WTC11 (cell line): Measurements from ENCODE around the gene SLC8B1. TPM values are rescaled to one million over a fixed set of nuclear protein-coding genes. Genes with fewer than 3 reads are reported as not detected.
A peak's percentile ranks its signal among the peaks of the same experiment; 100 is the strongest.

Experiments used
- ATAC-seq: fragments of 200-7000 bp; cut with Tn5 transposase; 2 replicates; pipeline ENCODE4 v1.10.0; 2021; ENCODE audit warnings: mild to moderate bottlenecking, moderate library complexity
- CTCF ChIA-PET: fragments of 300-600 bp; sonication (Branson Sonifier 250); formaldehyde crosslinking; loops from one replicate; lab custom pipeline; 2021; ENCODE audit warnings: antibody characterized with exemption; lab: Charles Lee
- POLR2A ChIA-PET: fragments of 350-600 bp; sonication (Branson Sonifier 250); formaldehyde crosslinking; loops from one replicate; lab custom pipeline; 2021; ENCODE audit warnings: antibody characterized with exemption; lab: Charles Lee
- DNase-seq: peaks from one replicate; pipeline ENCODE4 v3.0.0; 2021; ENCODE audit warnings: low spot score
- H3K27ac Mint-ChIP-seq: 2 replicates; pipeline ENCODE4 v1.8.0; 2021; ENCODE audit warnings: mixed read lengths
- H3K27me3 Mint-ChIP-seq: 2 replicates; pipeline ENCODE4 v1.8.0; 2021; ENCODE audit warnings: low read depth, mild to moderate bottlenecking, moderate library complexity, mixed read lengths
- H3K36me3 Mint-ChIP-seq: 2 replicates; pipeline ENCODE4 v1.8.0; 2021; ENCODE audit warnings: mixed read lengths
- H3K4me1 Mint-ChIP-seq: 2 replicates; pipeline ENCODE4 v1.8.0; 2022; ENCODE audit warnings: mixed read lengths
- H3K4me3 Mint-ChIP-seq: 2 replicates; pipeline ENCODE4 v1.8.0; 2021; ENCODE audit warnings: mild to moderate bottlenecking, moderate library complexity, mixed read lengths
- H3K9me3 Mint-ChIP-seq: 2 replicates; pipeline ENCODE4 v1.8.0; 2021; ENCODE audit warnings: mixed read lengths
- AR ChIP-seq: fragments of 250-450 bp; sonication (Bioruptor Pico); IDR thresholded peaks from 2 replicates; pipeline ENCODE4 v1.9.0; 2021; ENCODE audit warnings: mild to moderate bottlenecking
- CBFB ChIP-seq: sonication (generic); formaldehyde crosslinking; IDR thresholded peaks from 2 replicates; pipeline ENCODE4 v1.8.1; 2022; ENCODE audit warnings: mild to moderate bottlenecking, low read depth, missing genetic modification reagents
- EMX1 ChIP-seq: fragments of 250-450 bp; sonication (Bioruptor Pico); IDR thresholded peaks from 2 replicates; pipeline ENCODE4 v1.8.0; 2021; ENCODE audit warnings: mild to moderate bottlenecking
- GRHL2 ChIP-seq: fragments of 250-450 bp; sonication (Bioruptor Pico); IDR thresholded peaks from 2 replicates; pipeline ENCODE4 v1.8.0; 2022; ENCODE audit warnings: mild to moderate bottlenecking, moderate library complexity; ENCODE audit not compliant: insufficient replicate concordance, severe bottlenecking
- GTF2I ChIP-seq: fragments of 250-450 bp; sonication (Bioruptor Pico); conservative IDR thresholded peaks from 2 replicates; pipeline ENCODE4 v1.4.0; 2021; ENCODE audit warnings: mild to moderate bottlenecking
- NFE2L1 ChIP-seq: sonication (generic); formaldehyde crosslinking; IDR thresholded peaks from 2 replicates; pipeline ENCODE4 v1.8.1; 2023; ENCODE audit warnings: missing genetic modification reagents
- NFYB ChIP-seq: sonication (generic); formaldehyde crosslinking; conservative IDR thresholded peaks from 2 replicates; pipeline ENCODE4 v1.8.0; 2022; ENCODE audit warnings: low read depth, missing genetic modification reagents
- NR1H2 ChIP-seq: sonication (generic); formaldehyde crosslinking; IDR thresholded peaks from 2 replicates; pipeline ENCODE4 v1.9.0; 2021; ENCODE audit warnings: mild to moderate bottlenecking, moderate library complexity, missing genetic modification reagents
- OVOL2 ChIP-seq: fragments of 250-450 bp; sonication (Bioruptor Pico); IDR thresholded peaks from 2 replicates; pipeline ENCODE4 v1.9.0; 2021; ENCODE audit warnings: mild to moderate bottlenecking, borderline replicate concordance
- RELA ChIP-seq: sonication (generic); formaldehyde crosslinking; IDR thresholded peaks from 2 replicates; pipeline ENCODE4 v1.8.1; 2022; ENCODE audit warnings: missing genetic modification reagents, mild to moderate bottlenecking, borderline replicate concordance
- TCF7 ChIP-seq: sonication (generic); formaldehyde crosslinking; IDR thresholded peaks from 2 replicates; pipeline ENCODE4 v1.8.0; 2022; ENCODE audit warnings: mild to moderate bottlenecking, low read depth, missing genetic modification reagents, moderate library complexity
- USF2 ChIP-seq: sonication (generic); formaldehyde crosslinking; IDR thresholded peaks from 2 replicates; pipeline ENCODE4 v1.8.1; 2023; ENCODE audit warnings: mild to moderate bottlenecking, missing genetic modification reagents, moderate library complexity
- ZNF138 ChIP-seq: sonication (generic); formaldehyde crosslinking; conservative IDR thresholded peaks from 2 replicates; pipeline ENCODE4 v1.8.1; 2022; ENCODE audit warnings: mild to moderate bottlenecking, moderate library complexity, missing genetic modification reagents
- ZNF263 ChIP-seq: sonication (generic); formaldehyde crosslinking; IDR thresholded peaks from 2 replicates; pipeline ENCODE4 v1.8.1; 2022; ENCODE audit warnings: low read depth, mild to moderate bottlenecking, moderate library complexity, missing genetic modification reagents
- ZNF281 ChIP-seq: sonication (generic); formaldehyde crosslinking; IDR thresholded peaks from 2 replicates; pipeline ENCODE4 v1.8.0; 2023; ENCODE audit warnings: mild to moderate bottlenecking, missing genetic modification reagents
- ZNF317 ChIP-seq: sonication (generic); formaldehyde crosslinking; IDR thresholded peaks from 2 replicates; pipeline ENCODE4 v1.8.1; 2023; ENCODE audit warnings: low read depth, mild to moderate bottlenecking, moderate library complexity, missing genetic modification reagents, borderline replicate concordance
- ZNF671 ChIP-seq: fragments of 250-450 bp; sonication (Bioruptor Pico); IDR thresholded peaks from 2 replicates; pipeline ENCODE4 v1.8.0; 2021; ENCODE audit warnings: mild to moderate bottlenecking
- total RNA-seq: library from RNA; stranded (reverse); gene quantifications from 3 replicates; pipeline ENCODE4 v1.2.3, GENCODE V29; 2021
- TF ChIP-seq, protein P1 (sequence below): sonication (generic); formaldehyde crosslinking; IDR thresholded peaks from 2 replicates; pipeline ENCODE4 v1.8.1; 2022; ENCODE audit warnings: mild to moderate bottlenecking, missing genetic modification reagents, moderate library complexity, borderline replicate concordance
- TF ChIP-seq, protein P2 (sequence below): sonication (generic); formaldehyde crosslinking; IDR thresholded peaks from 2 replicates; pipeline ENCODE4 v1.8.1; 2022; ENCODE audit warnings: mild to moderate bottlenecking, moderate library complexity, missing genetic modification reagents
- TF ChIP-seq, protein P3 (sequence below): fragments of 250-450 bp; sonication (Bioruptor Pico); IDR thresholded peaks from 2 replicates; pipeline ENCODE4 v1.9.0; 2021; ENCODE audit warnings: moderate library complexity, mild to moderate bottlenecking, inconsistent platforms, borderline replicate concordance
- TF ChIP-seq, protein P4 (sequence below): sonication (generic); formaldehyde crosslinking; IDR thresholded peaks from 2 replicates; pipeline ENCODE4 v1.8.1; 2023; ENCODE audit warnings: mild to moderate bottlenecking, missing genetic modification reagents, moderate library complexity
- TF ChIP-seq, protein P5 (sequence below): sonication (generic); formaldehyde crosslinking; IDR thresholded peaks from 2 replicates; pipeline ENCODE4 v1.8.1; 2022; ENCODE audit warnings: low read depth, missing genetic modification reagents, borderline replicate concordance

SLC8B1 gene
- total RNA-seq, 1 experiment from 2014 or later: 13.8 TPM

- Mint-ChIP-seq H3K36me3 (peaks cover 23% of the 10 kb centered on the region), H3K4me1 (no peaks in the 10 kb centered on the region; the same call in 1 of the 2 replicates), H3K4me3 (no peak overlapping the region), H3K27ac (peak overlapping the region; percentile 53; the same call in 1 of the 2 replicates), H3K9me3 (no peaks in the 10 kb centered on the region), H3K27me3 (no peaks in the 10 kb centered on the region)
- DNase-seq: no peak
- ChIA-PET CTCF (no interaction called here), POLR2A (no interaction called here)
- no peak for TF ChIP-seq ZNF138 (CRISPR knock-in tag)
- TF ChIP-seq, protein P1, sequence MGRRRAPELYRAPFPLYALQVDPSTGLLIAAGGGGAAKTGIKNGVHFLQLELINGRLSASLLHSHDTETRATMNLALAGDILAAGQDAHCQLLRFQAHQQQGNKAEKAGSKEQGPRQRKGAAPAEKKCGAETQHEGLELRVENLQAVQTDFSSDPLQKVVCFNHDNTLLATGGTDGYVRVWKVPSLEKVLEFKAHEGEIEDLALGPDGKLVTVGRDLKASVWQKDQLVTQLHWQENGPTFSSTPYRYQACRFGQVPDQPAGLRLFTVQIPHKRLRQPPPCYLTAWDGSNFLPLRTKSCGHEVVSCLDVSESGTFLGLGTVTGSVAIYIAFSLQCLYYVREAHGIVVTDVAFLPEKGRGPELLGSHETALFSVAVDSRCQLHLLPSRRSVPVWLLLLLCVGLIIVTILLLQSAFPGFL: no peak
- TF ChIP-seq ZNF281 (CRISPR knock-in tag): no peak
- TF ChIP-seq ZNF671: no peak
- no peak for TF ChIP-seq ZNF263
- no peak for TF ChIP-seq USF2 (CRISPR knock-in tag)
- no peak for TF ChIP-seq CBFB (CRISPR knock-in tag)
- TF ChIP-seq ZNF317 (CRISPR knock-in tag): no peak
- TF ChIP-seq, protein P2, sequence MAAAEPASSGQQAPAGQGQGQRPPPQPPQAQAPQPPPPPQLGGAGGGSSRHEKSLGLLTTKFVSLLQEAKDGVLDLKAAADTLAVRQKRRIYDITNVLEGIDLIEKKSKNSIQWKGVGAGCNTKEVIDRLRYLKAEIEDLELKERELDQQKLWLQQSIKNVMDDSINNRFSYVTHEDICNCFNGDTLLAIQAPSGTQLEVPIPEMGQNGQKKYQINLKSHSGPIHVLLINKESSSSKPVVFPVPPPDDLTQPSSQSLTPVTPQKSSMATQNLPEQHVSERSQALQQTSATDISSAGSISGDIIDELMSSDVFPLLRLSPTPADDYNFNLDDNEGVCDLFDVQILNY (CRISPR knock-in tag): no peak
- no peak for TF ChIP-seq EMX1 (CRISPR knock-in tag)
- TF ChIP-seq NFE2L1 (CRISPR knock-in tag): no peak
- no peak for TF ChIP-seq RELA
- TF ChIP-seq, protein P3, sequence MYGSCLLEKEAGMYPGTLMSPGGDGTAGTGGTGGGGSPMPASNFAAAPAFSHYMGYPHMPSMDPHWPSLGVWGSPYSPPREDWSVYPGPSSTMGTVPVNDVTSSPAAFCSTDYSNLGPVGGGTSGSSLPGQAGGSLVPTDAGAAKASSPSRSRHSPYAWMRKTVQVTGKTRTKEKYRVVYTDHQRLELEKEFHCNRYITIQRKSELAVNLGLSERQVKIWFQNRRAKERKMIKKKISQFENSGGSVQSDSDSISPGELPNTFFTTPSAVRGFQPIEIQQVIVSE (CRISPR knock-in tag): no peak
- TF ChIP-seq NFYB (CRISPR knock-in tag): no peak
- no peak for TF ChIP-seq OVOL2
- no peak for ATAC-seq
Observed at GRCh38 chr12:113381220-113381619, 46.3 kb upstream of the SLC8B1 start.

DNA sequence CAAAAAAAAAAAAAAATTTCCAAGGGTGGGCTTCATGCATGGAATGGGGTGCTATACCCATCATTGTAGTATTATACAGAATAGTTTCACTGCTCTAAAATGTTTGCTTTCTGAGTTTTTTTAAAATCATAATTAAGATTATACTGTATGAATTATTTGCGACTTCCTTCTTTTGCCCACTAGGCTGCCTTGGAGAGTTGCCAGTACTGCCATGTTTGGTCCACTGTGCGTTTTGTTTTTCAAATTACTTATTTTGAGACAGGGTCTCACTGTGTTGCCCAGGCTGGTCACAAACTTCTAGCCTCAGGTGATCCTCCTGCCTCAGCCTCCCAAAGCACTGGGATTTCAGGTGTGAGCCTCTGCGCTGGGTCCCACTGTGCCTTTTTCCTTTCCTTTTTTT lies 43.4 kb upstream of the SLC8B1 start:
- CTCF ChIA-PET: interaction anchor here (0.7 to 2.3 kb wide), 2 partner anchors 47 to 505 kb away, joined by 5 to 7 read pairs; no protein-coding TSS in a partner anchor
- POLR2A ChIA-PET: no interaction called here
- Mint-ChIP-seq H3K27me3 (no peaks in the 10 kb centered on the region), H3K27ac (no peak overlapping the region), H3K4me1 (no peaks in the 10 kb centered on the region; the same call in 1 of the 2 replicates), H3K9me3 (no peaks in the 10 kb centered on the region), H3K4me3 (no peak overlapping the region), H3K36me3 (peaks cover 21% of the 10 kb centered on the region)
- no peak for DNase-seq
- no peak for ATAC-seq
- TF ChIP-seq NR1H2 (CRISPR knock-in tag) (no peak), AR (no peak), GTF2I (CRISPR knock-in tag) (no peak), TCF7 (no peak), OVOL2 (no peak), GRHL2 (CRISPR knock-in tag) (no peak), EMX1 (CRISPR knock-in tag) (no peak), NFE2L1 (CRISPR knock-in tag) (no peak)
- TF ChIP-seq, protein P3 (CRISPR knock-in tag): no peak
- TF ChIP-seq, protein P4, sequence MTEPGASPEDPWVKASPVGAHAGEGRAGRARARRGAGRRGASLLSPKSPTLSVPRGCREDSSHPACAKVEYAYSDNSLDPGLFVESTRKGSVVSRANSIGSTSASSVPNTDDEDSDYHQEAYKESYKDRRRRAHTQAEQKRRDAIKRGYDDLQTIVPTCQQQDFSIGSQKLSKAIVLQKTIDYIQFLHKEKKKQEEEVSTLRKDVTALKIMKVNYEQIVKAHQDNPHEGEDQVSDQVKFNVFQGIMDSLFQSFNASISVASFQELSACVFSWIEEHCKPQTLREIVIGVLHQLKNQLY (CRISPR knock-in tag): no peak
- TF ChIP-seq, protein P5, sequence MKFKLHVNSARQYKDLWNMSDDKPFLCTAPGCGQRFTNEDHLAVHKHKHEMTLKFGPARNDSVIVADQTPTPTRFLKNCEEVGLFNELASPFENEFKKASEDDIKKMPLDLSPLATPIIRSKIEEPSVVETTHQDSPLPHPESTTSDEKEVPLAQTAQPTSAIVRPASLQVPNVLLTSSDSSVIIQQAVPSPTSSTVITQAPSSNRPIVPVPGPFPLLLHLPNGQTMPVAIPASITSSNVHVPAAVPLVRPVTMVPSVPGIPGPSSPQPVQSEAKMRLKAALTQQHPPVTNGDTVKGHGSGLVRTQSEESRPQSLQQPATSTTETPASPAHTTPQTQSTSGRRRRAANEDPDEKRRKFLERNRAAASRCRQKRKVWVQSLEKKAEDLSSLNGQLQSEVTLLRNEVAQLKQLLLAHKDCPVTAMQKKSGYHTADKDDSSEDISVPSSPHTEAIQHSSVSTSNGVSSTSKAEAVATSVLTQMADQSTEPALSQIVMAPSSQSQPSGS (CRISPR knock-in tag): no peak
